Cardiac muscle cell (in vitro differentiated cells and primary cell): ENCODE results near the gene TNXB. TPM values are rescaled to one million over a fixed set of nuclear protein-coding genes. Genes with fewer than 3 reads are reported as not detected.
"Not testable (repeated sequence)": the region's sequence is repeated elsewhere in the genome, so short reads cannot be mapped to it uniquely, and the experiment has no call there.

Experiments used
- DNase-seq, 2 donors: peaks; one replicate each; pipeline versions ENCODE4 v3.0.0 to v3.0.0-alpha.2; 2010 to 2017; ENCODE audit warnings: low read depth in 1 of 2, low spot score in 1 of 2
- H3K27ac ChIP-seq: fragments of 200-600 bp; sonication (generic); 2 replicates; pipeline ENCODE4 v1.5.1; 2016
- H3K27me3 ChIP-seq: fragments of 200-600 bp; sonication (generic); 2 replicates; pipeline ENCODE4 v1.6.0; 2016; ENCODE audit warnings: control low read depth
- H3K36me3 ChIP-seq: fragments of 200-600 bp; sonication (generic); 2 replicates; pipeline ENCODE4 v1.5.1; 2016; ENCODE audit warnings: control low read depth
- H3K4me1 ChIP-seq: fragments of 200-600 bp; sonication (generic); 2 replicates; pipeline ENCODE4 v1.8.1; 2017; ENCODE audit warnings: low read depth, mild to moderate bottlenecking, mixed run types
- H3K4me3 ChIP-seq: fragments of 200-600 bp; sonication (generic); 2 replicates; pipeline ENCODE4 v1.5.1; 2016; ENCODE audit warnings: mild to moderate bottlenecking
- H3K9me3 ChIP-seq: fragments of 200-600 bp; sonication (generic); 2 replicates; pipeline ENCODE4 v1.5.1; 2017; ENCODE audit warnings: low read depth, mild to moderate bottlenecking, control low read depth
- polyA plus RNA-seq: library from polyadenylated mRNA; unstranded; fragments of >200 nt; fragmentation: Nextera tagmentation; extraction: Ambion mirVana; gene quantifications from 2 replicates; pipeline ENCODE4 v1.2.1, GENCODE V29; 2016
- total RNA-seq: library from RNA; depleted of rRNA; stranded (reverse); fragments of >200 nt; gene quantifications from 2 replicates; pipeline ENCODE4 v1.2.3, GENCODE V29; 2016
- TF ChIP-seq, protein P1 (sequence below): IDR thresholded peaks from 2 replicates; pipeline ENCODE4 v1.5.1; 2012; ENCODE audit warnings: low read depth, mild to moderate bottlenecking, low read length

The TNXB gene
- total and polyA plus RNA-seq, 2 experiments from 2014 or later = 0.92 to 9.3 TPM

DNA sequence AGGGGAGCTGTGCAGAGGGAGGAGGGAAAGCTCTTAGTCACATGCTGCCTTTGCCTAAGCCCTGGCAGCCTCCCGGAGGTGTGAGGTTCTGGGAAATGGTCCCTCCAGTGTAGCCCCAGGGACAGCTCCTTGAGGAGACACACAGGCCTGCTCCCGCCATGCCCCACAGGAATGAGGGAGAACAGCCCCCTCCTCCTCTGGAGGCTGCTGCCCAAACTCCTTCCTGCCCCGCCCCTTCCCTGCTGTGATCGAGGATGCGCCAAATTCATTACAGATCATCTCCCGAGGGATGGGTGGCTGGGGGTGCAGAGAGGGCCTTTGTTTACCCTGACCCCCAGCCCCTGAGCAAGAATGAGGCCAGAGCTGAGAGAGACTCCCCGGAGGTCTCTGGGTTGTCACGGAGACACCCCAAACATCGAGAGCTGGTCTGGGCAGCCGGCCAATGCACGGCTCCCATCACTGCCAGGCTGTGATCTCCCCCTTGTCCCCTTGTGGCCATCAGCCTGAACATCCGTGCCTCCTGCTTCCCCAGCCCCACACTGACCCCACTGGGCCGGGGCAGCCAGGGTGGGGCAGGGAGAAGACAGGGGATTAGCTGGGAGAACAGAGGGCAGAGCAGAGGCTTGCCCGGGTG, 62.6 kb downstream of the TNXB start:
- no peaks in the 10 kb centered on the region for H3K36me3 ChIP-seq
- no peak overlapping the region for H3K27ac ChIP-seq
- TF ChIP-seq, protein P1, sequence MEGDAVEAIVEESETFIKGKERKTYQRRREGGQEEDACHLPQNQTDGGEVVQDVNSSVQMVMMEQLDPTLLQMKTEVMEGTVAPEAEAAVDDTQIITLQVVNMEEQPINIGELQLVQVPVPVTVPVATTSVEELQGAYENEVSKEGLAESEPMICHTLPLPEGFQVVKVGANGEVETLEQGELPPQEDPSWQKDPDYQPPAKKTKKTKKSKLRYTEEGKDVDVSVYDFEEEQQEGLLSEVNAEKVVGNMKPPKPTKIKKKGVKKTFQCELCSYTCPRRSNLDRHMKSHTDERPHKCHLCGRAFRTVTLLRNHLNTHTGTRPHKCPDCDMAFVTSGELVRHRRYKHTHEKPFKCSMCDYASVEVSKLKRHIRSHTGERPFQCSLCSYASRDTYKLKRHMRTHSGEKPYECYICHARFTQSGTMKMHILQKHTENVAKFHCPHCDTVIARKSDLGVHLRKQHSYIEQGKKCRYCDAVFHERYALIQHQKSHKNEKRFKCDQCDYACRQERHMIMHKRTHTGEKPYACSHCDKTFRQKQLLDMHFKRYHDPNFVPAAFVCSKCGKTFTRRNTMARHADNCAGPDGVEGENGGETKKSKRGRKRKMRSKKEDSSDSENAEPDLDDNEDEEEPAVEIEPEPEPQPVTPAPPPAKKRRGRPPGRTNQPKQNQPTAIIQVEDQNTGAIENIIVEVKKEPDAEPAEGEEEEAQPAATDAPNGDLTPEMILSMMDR = no peak
- peak in 1 of 2 donors; percentile 47 for DNase-seq
- no peaks in the 10 kb centered on the region for H3K27me3 ChIP-seq
- H3K4me1 ChIP-seq = no peaks in the 10 kb centered on the region
- no peak overlapping the region for H3K4me3 ChIP-seq
- H3K9me3 ChIP-seq = no peaks in the 10 kb centered on the region

DNA sequence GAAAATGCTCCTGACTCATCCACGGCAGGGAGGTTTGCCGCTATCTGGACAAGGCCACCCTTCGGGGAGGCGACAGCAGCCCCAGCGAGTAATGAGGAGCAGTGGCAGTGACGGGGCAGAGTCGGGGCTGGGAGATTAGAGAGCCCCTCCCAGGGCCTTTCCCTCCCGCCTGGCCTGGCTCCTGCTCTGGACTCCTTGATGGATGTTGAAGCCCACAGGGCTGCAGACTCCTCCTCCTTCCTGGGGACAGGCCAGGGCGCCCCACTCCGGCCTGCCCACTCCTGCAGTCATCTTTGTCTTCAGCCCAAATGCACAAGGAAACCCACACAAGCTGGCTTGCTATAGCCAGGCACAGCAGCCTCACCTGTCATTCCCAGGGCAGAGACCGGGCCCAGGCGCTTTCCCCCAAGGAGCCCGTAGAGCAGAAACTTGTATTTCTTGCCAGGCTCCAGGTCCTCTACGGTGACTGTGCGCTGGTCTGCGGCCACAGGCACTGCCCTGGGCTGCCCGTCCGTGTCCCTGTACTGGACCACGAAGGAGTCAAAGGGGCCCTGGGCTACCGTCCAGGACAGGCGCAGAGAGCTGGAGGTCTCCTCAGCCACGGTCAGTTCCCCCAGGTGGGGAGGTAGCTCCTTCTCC, 63.2 kb downstream of the TNXB start:
- no peaks in the 10 kb centered on the region for H3K27me3 ChIP-seq
- no peak for DNase-seq
- no peaks in the 10 kb centered on the region for H3K4me1 ChIP-seq
- H3K27ac ChIP-seq = no peak overlapping the region
- TF ChIP-seq, protein P1 = no peak
- H3K36me3 ChIP-seq = no peaks in the 10 kb centered on the region
- no peak overlapping the region for H3K4me3 ChIP-seq
- H3K9me3 ChIP-seq = no peaks in the 10 kb centered on the region

DNA sequence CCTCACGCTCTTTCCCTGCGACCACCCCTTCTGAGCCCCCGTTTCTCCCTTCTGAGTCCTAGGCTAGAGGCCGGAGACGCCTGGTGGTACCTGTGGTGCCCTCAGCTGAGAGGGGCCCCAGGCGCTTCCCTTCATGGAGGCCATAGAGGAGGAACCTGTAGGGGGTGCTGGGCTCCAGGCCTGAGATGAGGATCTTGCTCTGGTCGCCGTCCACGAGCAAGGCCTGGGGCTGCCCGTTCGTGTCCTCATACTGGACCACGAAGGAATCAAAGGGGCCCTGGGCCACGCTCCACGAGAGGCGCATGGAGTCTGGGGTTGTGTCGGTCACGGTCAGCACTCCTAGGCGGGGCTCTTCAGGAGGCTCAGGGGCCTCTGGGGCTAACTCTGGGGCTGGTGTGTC, 64.2 kb downstream of the TNXB start:
- not testable (repeated sequence) for DNase-seq, H3K9me3 ChIP-seq, H3K27ac ChIP-seq, H3K36me3 ChIP-seq, H3K27me3 ChIP-seq, H3K4me3 ChIP-seq, H3K4me1 ChIP-seq

DNA sequence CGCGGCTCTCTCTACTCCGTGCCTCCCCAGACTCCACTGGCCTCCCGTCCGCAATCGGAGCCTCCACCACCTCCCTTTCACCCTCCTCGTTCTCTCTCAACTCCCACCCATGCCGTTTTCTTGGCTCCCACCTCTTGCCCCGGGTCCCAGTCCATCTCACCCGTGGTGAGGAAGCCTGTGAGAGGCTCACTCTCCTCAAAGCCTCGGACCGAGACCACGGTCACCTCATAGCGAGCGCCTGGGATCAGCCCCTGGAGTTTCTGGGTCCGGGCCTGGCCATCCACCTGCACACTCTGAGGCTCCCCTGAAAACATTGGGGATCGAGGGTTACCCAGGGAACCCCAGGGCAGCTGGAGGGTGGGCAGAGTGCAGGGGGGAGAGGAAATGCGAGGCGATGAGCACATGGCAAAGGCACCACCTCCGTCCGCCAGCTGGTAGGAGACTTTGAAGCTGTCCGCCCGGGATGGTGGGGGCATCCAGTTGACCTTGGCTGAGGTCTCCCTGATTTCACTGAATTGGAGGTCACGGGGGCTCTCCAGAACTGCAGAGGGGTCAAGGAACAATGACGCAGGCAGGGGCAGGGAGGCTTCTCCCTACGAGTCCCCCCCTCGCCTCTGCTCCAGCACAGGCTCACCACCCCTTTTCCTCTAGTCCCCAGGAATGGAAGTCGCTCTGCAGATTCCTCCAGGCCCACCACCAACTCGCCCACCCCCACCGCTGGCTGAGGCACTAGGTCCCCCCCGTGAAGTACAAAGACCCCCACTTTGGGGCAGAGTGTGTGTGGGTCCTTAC, 65.4 kb downstream of the TNXB start:
- DNase-seq, H3K4me3 ChIP-seq, H3K27me3 ChIP-seq, H3K27ac ChIP-seq, H3K9me3 ChIP-seq, H3K36me3 ChIP-seq, H3K4me1 ChIP-seq: not testable (repeated sequence)

DNA sequence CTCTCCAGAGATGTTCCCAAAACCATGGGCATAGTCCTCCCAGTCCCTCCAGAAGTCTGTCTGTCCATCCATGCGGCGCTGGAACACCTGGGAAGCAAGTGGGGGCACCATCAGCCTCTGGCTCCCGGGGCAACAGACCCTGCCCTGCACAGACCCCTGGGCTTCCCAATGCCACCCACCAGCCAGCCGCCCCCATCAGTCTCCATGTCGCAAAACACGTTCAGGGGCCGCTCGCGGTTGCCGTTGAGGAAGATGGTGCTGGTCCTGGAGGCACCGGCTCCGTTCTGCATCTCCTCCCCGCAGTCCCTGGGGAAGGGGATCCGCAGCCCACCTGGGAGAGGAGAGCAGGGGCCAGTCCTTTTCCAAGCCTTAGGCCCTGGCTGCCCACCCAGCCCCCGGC, 66.9 kb downstream of the TNXB start:
- H3K27me3 ChIP-seq, H3K4me3 ChIP-seq, H3K27ac ChIP-seq, H3K4me1 ChIP-seq, H3K9me3 ChIP-seq, H3K36me3 ChIP-seq, DNase-seq: not testable (repeated sequence)

DNA sequence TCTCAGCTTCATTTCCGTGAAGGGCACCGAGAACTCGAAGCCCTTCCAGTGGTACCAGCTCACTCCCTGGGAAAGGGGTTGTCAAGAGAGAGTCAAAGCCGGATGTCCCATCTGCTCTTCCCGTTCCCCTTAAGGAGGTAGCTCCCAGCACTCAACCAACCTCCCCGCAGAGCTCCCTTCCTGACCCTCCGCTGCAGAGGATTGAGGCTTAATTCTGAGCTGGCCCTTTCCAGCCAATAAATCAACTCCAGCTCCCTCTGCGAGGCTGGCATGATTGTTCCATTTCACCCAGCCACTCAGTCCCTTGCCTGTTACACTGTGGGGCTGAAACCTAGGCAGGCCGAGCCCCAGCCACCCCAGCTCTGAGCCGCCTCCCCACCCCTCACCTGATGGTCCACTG, 67.8 kb downstream of the TNXB start:
- not testable (repeated sequence) for H3K27ac ChIP-seq, H3K9me3 ChIP-seq, DNase-seq, H3K36me3 ChIP-seq, H3K4me1 ChIP-seq, H3K4me3 ChIP-seq, H3K27me3 ChIP-seq

DNA sequence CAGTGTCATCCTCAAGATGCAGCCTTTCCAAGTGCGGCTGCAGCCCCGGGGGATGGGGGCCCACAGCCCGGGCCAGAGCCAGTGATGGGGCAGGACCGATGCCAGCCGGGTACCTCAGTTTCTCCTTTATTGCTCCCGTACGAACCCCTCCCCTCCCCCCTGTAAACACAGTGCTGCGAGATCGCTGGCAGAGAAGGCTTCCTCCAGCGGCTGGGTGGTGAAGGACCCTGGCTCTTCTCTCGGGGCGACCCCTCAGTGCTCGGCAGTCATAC, 68.2 kb downstream of the TNXB start:
- not testable (repeated sequence) for H3K36me3 ChIP-seq, DNase-seq, H3K27ac ChIP-seq, H3K27me3 ChIP-seq, H3K4me3 ChIP-seq, H3K9me3 ChIP-seq, H3K4me1 ChIP-seq

DNA sequence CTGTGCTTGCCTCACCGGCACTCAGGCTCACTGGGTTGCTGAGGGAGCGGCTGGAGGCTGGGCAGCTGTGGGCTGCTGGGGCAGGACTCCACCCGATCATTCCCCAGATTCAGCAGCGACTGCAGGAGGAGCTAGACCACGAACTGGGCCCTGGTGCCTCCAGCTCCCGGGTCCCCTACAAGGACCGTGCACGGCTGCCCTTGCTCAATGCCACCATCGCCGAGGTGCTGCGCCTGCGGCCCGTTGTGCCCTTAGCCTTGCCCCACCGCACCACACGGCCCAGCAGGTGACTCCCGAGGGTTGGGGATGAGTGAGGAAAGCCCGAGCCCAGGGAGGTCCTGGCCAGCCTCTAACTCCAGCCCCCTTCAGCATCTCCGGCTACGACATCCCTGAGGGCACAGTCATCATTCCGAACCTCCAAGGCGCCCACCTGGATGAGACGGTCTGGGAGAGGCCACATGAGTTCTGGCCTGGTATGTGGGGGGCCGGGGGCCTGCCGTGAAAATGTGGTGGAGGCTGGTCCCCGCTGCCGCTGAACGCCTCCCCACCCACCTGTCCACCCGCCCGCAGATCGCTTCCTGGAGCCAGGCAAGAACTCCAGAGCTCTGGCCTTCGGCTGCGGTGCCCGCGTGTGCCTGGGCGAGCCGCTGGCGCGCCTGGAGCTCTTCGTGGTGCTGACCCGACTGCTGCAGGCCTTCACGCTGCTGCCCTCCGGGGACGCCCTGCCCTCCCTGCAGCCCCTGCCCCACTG, 68.7 kb downstream of the TNXB start:
- H3K4me1 ChIP-seq = not testable (repeated sequence)

DNA sequence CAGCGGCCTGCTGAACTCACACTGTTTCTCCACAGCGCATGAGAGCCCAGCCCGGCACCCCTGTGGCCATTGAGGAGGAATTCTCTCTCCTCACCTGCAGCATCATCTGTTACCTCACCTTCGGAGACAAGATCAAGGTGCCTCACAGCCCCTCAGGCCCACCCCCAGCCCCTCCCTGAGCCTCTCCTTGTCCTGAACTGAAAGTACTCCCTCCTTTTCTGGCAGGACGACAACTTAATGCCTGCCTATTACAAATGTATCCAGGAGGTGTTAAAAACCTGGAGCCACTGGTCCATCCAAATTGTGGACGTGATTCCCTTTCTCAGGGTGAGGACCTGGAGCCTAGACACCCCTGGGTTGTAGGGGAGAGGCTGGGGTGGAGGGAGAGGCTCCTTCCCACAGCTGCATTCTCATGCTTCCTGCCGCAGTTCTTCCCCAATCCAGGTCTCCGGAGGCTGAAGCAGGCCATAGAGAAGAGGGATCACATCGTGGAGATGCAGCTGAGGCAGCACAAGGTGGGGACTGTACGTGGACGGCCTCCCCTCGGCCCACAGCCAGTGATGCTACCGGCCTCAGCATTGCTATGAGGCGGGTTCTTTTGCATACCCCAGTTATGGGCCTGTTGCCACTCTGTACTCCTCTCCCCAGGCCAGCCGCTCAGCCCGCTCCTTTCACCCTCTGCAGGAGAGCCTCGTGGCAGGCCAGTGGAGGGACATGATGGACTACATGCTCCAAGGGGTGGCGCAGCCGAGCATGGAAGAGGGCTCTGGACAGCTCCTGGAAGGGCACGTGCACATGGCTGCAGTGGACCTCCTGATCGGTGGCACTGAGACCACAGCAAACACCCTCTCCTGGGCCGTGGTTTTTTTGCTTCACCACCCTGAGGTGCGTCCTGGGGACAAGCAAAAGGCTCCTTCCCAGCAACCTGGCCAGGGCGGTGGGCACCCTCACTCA, 69.5 kb downstream of the TNXB start:
- not testable (repeated sequence) for H3K4me3 ChIP-seq, H3K27ac ChIP-seq, H3K9me3 ChIP-seq, H3K36me3 ChIP-seq, H3K4me1 ChIP-seq, H3K27me3 ChIP-seq, DNase-seq

More for the DNA sequence above, 68.7 kb downstream of the TNXB start:
- H3K36me3 ChIP-seq, H3K27me3 ChIP-seq, H3K4me3 ChIP-seq, H3K9me3 ChIP-seq, DNase-seq, H3K27ac ChIP-seq: not testable (repeated sequence)

DNA sequence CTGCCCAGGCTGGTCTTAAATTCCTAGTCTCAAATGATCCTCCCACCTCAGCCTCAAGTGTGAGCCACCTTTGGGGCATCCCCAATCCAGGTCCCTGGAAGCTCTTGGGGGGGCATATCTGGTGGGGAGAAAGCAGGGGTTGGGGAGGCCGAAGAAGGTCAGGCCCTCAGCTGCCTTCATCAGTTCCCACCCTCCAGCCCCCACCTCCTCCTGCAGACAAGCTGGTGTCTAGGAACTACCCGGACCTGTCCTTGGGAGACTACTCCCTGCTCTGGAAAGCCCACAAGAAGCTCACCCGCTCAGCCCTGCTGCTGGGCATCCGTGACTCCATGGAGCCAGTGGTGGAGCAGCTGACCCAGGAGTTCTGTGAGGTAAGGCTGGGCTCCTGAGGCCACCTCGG, 70.3 kb downstream of the TNXB start:
- not testable (repeated sequence) for H3K4me1 ChIP-seq, H3K9me3 ChIP-seq, H3K4me3 ChIP-seq, DNase-seq, H3K27ac ChIP-seq, H3K27me3 ChIP-seq, H3K36me3 ChIP-seq
